Measurements from ENCODE around the gene DOCK2.

The DOCK2 gene

DNA sequence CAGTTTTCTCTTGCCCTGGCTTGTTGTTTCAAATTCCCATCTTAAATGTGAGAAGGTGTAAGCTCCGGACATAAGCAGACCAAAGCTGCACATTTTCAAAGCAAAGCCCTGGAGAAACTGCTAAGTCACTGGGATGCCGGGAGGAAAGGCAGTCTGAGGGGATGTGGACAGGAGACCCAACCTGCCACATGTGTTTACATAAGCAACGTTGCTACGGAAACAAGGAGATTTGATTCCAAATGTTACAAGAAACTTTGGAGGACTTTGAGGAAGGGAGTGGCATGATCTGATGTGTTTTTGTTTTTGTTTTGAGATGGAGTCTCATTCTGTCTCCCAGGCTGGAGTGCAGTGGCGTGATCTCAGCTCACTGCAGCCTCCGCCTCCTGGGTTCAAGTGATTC is 368.9 kb downstream of the DOCK2 start:
- DNase-seq (ENCODE audit: insufficient read length, low spot score) (no peak), FAIRE-seq (no peak)
- no peak for TF ChIP-seq POLR2A (IDR thresholded peaks at IDR 0.05; ENCODE audit: low read depth, low read length)

DNA sequence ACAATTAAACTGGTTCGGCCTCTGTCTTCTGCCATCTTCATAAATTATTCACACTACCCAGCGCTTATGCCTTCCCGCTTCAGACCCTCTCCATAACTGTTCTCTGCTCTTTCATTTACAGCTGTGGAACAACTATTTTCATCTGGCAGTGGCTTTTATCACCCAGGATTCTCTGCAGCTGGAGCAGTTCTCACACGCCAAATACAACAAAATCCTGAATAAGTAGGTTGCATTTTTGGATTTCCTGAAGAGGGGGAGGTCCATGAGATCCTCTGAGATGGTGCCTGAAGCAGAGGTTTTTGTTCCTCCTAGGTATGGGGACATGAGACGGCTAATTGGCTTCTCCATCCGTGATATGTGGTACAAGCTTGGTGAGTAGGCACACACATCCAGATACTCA is 371.3 kb downstream of the DOCK2 start:
- FAIRE-seq (no peak), DNase-seq (ENCODE audit: insufficient read length, low spot score) (no peak)
- TF ChIP-seq POLR2A (IDR thresholded peaks at IDR 0.05; ENCODE audit: low read depth, low read length), result no peak

DNA sequence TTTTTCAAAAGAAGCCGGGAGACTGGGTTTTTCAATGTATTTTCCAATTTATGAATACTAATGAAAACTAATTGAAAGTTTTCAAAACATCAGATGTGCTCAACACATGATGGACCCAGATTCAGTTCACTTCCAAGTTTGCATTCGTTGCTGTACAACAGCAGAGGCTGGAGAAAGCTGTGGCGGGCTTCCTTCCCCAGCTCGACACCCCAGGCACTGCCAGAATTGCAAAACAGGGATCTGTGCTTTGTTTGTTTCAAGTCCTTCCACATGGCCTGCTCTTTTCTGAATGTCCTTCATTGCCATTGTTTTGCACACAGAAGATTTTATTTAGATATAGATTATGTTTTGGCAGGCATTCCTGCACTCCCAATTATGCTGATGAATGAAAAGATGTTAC is 373.5 kb downstream of the DOCK2 start:
- FAIRE-seq, result no peak
- DNase-seq (ENCODE audit: insufficient read length, low spot score), result no peak
- TF ChIP-seq POLR2A (IDR thresholded peaks at IDR 0.05; ENCODE audit: low read depth, low read length), result no peak

DNA sequence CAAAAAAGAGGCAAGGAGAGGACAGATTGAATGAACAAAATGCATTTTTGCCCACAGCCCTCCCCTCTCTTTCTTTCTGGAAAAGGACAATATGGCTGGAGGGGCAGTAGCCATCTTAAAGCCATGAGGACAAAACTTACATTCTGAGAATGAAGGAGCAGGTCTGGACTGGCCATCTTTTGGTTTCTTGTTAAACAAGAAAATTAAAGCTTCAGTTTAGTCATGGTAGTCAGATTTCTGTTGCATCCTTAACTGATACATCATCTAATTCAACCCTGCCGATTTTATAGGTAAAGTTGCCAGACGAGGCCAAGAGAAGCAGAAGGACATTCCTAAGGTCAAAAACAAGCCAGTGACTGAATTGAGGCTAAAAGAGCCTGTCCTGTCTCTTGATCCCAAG is 374.7 kb downstream of the DOCK2 start:
- no peak for TF ChIP-seq POLR2A (IDR thresholded peaks at IDR 0.05; ENCODE audit: low read depth, low read length)
- no peak for FAIRE-seq
- no peak for DNase-seq (ENCODE audit: insufficient read length, low spot score)

DNA sequence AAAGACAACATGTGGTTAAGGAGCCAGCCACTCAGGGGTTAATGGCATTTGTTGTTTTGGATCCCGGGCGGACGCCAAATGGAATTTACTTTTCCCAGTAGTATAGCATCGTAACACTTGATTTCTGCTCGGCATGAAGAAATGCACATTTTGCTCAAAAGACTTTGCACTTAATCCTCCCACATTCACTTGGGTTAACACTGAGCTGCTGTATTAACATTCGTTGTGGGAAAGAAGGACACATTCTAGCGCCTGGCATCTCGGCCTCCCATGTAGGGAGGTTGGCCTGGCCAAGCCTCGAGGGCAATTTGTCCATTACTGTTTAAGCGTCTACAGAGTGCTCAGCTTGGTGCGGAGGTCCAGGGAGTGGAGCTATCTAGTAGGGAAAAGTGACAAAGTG is 375.5 kb downstream of the DOCK2 start:
- FAIRE-seq, result no peak
- TF ChIP-seq POLR2A (IDR thresholded peaks at IDR 0.05; ENCODE audit: low read depth, low read length), result no peak
- DNase-seq (ENCODE audit: insufficient read length, low spot score), result no peak

DNA sequence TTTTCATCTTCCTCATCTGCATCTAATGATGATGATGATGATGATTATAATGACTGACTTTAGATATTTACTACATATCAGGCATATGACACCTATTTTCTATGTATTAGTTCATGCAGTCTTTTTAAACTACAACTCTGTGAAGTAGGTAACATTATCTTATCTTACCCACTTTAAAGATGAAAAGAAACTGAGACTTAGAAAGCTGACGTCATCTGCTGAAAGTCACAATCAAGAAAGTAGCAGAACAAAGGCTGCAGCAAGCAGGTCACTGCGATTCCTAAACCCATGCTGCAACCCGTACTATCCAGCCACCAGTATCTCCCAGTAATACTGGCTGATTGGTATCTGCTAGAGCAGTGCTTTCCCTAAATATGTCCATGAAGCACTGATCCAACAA is 383.3 kb downstream of the DOCK2 start:
- no peak for FAIRE-seq
- no peak for TF ChIP-seq POLR2A (IDR thresholded peaks at IDR 0.05; ENCODE audit: low read depth, low read length)
- DNase-seq (ENCODE audit: insufficient read length, low spot score), result no peak

DNA sequence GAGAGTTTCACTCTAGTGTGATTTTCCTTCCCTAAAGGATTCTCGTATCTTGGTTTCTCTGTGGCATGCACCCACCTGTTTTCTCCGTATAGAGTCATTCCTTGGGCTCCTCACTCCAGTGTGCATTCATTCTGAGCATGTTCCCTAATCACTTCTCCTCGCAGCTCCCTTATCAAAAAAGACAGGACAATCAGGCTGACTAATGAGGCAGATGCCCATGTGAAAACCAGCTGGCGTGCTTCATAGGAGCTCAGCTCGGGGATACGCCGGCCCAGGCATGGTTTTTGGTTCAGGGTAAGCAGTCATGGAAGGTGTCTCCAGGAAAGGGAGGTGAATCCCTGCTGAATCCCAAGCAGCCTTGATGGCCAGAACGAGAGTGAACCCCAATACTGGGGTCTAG is 384.4 kb downstream of the DOCK2 start:
- TF ChIP-seq POLR2A (IDR thresholded peaks at IDR 0.05; ENCODE audit: low read depth, low read length), result no peak
- FAIRE-seq (no peak), DNase-seq (ENCODE audit: insufficient read length, low spot score) (no peak)

DNA sequence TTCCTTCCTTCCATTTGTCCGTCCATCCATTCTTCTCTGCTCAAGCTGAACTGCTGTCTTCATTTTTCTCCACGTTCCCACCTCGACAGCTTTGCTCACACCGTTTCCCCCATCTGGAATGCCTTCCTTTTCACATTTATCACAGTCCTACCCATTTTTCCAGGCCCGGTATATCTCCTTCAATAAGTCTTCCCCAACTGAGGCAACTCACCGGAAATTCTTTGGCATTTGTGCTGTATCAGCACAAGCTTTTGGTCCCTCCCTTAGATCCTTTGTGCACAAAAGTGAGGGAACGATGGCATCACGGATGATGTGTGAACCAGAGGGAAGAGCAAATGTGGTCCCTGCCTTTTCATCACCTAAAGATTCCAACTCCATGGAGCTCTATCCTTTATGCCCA is 388.8 kb downstream of the DOCK2 start:
- DNase-seq (ENCODE audit: insufficient read length, low spot score), result no peak
- no peak for FAIRE-seq
- TF ChIP-seq POLR2A (IDR thresholded peaks at IDR 0.05; ENCODE audit: low read depth, low read length), result no peak

DNA sequence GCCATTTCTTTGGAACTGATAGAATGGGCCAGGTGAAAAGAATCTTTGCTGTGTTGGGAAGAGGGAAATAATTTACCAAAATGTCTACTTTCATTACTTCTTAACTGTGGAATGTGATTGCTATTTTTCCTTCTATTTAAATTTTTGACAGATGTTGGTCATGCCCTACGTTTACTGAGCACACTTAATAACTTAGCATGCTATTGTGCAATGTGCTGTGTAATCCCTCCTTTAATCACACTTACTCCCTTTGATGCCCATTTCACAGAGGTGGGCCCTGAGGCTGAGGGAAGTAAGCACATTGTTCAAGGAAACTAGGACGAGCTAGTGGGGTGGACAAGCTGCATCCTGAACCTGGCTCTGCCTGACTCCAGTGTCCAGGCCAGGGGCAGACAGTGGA is 391.0 kb downstream of the DOCK2 start:
- DNase-seq (ENCODE audit: insufficient read length, low spot score) (no peak), FAIRE-seq (no peak)
- no peak for TF ChIP-seq POLR2A (IDR thresholded peaks at IDR 0.05; ENCODE audit: low read depth, low read length)

DNA sequence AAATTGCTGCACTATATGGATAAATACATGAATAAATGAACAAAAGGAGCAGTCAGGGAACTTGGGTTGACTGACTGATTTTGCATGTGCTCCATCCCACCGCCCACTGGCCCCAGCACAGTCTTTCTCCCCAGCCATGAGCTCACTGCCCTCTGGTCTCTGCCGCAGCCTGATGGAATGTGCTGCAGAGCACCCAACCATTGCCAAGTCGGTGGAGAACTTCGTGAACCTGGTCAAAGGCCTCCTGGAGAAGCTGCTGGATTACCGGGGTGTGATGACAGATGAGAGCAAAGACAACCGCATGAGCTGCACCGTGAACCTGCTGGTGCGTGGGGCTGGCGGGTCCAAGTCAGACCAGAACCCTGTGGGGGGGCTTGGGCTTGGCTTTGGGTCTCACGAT is 397.2 kb downstream of the DOCK2 start:
- no peak for DNase-seq (ENCODE audit: insufficient read length, low spot score)
- no peak for TF ChIP-seq POLR2A (IDR thresholded peaks at IDR 0.05; ENCODE audit: low read depth, low read length)
- FAIRE-seq, result no peak

DNA sequence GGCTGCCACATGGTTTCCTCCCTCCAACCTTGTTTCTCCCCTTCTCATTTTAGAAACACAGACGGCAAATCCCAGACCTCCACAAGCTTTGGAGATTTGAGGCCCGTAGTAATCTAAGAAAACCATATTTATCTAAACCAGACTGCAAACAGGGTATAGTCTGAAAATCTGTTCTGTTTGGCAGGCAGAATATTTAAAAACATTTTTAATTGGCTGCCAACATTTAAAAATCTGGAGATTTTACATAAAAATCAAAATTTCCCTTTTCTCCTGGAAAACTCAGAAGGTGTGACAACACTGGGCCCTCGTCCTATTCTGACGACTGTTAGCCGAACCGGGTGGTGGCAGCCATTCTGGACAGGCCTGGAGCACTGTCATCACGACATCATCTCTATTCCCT is 401.2 kb downstream of the DOCK2 start:
- TF ChIP-seq POLR2A (IDR thresholded peaks at IDR 0.05; ENCODE audit: low read depth, low read length), result no peak
- FAIRE-seq (no peak), DNase-seq (ENCODE audit: insufficient read length, low spot score) (no peak)

DNA sequence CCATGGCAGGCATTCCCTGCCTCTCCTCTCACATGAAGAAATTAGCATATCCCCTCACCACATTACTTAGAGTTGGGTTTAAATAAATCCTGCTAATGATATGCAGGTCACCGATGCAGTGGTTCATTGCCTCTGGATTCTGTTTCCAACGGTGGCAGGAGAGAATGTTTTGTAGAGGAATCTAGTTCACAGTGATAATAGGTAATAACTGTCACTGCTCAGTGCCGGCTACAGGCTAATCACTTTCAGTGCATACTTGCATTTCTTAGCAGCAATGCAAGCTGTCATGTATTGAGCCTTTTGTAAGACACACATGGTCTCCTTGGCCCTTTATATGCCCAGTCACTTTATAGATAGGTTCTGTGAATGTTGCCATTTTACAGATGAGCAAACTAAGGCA is 402.8 kb downstream of the DOCK2 start:
- DNase-seq (ENCODE audit: insufficient read length, low spot score) (no peak), FAIRE-seq (no peak)
- no peak for TF ChIP-seq POLR2A (IDR thresholded peaks at IDR 0.05; ENCODE audit: low read depth, low read length)

DNA sequence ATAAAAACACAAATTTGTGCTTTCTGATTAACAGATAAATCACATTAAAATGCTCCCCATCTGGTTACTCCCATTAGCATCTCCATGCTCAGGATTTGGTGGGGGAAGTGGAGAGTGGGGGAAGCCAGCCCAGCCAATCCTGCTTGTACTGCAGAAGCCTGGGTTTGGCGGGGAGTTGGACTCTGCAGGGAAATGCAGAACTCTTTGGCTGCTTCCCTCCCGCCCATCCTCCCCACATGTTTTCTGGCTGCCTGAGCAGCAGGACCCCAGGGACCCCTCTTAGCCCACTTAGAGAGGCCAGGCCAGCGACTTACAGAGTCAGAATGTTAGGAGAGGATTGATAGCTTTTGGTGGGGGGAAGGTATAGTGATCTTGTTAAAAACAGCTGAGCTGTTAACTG is 409.2 kb downstream of the DOCK2 start:
- DNase-seq (ENCODE audit: insufficient read length, low spot score) (no peak), FAIRE-seq (no peak)
- TF ChIP-seq POLR2A (IDR thresholded peaks at IDR 0.05; ENCODE audit: low read depth, low read length), result no peak

DNA sequence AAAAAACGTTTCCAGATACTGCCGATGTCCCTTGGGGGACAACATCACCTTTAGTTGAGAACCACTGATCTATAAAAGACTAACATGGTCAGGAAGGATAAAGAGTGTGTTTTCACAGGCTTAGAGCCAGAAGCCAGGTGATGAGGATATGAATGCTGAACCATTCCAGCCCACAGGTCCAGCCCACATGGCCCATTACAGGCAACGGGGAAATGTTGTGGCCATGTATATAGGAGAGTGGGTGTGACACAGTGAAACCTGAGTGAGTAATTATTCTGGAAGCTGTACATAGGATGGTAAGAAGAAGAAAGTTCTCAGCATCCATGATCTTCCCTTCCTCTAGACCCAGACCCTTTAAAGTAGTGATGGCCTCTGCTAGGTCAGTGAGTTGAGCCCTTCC is 412.6 kb downstream of the DOCK2 start:
- FAIRE-seq (no peak), DNase-seq (ENCODE audit: insufficient read length, low spot score) (no peak)
- no peak for TF ChIP-seq POLR2A (IDR thresholded peaks at IDR 0.05; ENCODE audit: low read depth, low read length)

DNA sequence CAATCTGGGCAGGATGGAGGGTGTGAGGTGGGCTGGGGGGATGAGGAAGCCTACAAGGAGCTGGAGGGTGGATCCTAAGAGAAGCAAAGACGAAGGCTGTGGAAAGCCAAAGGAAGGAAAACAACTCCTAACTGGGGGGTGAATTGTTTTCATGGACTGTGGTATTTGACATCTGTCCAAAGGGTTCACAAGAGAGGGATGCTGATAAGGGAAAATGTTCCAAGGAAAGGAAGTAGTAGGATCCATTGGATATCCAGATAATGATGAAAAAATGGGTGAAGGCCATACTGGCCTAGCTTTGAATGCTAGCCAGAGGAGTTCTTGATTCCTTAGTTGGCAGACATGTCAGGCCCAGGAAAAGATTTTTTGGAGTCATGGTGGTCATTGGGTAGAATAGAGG is 416.8 kb downstream of the DOCK2 start:
- FAIRE-seq, result no peak
- no peak for TF ChIP-seq POLR2A (IDR thresholded peaks at IDR 0.05; ENCODE audit: low read depth, low read length)
- DNase-seq (ENCODE audit: insufficient read length, low spot score), result no peak

DNA sequence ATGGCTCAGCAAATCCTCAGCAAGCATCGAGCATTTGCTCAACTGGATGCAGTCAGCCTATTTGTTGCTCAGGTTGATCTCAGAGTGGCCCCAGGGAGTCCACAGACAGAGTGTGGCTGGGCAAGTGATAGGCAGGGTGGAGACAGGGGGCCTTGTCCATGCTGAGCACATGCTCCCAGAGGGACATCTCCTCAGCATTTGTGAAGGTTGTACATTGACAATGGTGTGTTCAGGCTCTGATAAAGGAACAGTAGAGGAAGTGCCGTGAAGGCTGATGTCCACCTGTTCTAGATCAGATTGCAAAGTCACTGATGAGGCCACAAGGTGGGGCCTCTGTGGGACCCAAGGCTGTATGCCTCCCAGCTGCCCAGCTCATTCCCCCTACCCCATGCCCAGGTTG is 418.5 kb downstream of the DOCK2 start:
- TF ChIP-seq POLR2A (IDR thresholded peaks at IDR 0.05; ENCODE audit: low read depth, low read length), result no peak
- DNase-seq (ENCODE audit: insufficient read length, low spot score) (no peak), FAIRE-seq (no peak)
